Colon (tissue), 2 donors: ENCODE results near the gene MYH6.
"Not testable (repeated sequence)": the region's sequence is repeated elsewhere in the genome, so short reads cannot be mapped to it uniquely, and the experiment has no call there.

Source experiments
- FAIRE-seq: peaks from 2 replicates; lab custom pipeline; 2012; peaks lifted over from hg19 to GRCh38; lab: Jason Lieb, UNC
- donor health status: control.
- donor health status: control.

Gene MYH6

GRCh38 chr14:23392613-23393012 lies 15.5 kb downstream of the MYH6 start:
- FAIRE-seq, result no peak

- FAIRE-seq, result not testable (repeated sequence)
Measured at GRCh38 chr14:23389871-23390270, 18.2 kb downstream of the MYH6 start.

- no peak for FAIRE-seq
Measured at GRCh38 chr14:23389396-23389795, 18.7 kb downstream of the MYH6 start.

DNA sequence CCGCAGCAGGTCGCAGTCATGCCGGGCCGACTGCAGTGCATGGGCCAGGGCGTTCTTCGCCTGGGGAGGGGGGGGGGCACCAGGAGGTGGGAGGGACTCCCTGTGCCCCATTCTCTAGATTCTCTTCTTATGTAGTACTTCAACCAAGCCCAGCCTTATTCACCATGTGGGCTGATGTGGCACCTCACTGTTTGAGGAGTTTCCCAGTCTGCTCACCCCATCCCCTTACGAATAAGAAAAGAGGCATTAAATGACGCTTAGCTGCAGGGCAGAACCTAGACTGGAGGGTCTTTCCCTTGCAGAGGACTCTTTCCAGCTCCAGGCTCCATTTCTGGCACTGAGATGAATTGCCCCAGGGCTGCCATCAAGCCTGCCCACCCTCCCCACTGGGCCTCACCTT lies 19.1 kb downstream of the MYH6 start:
- no peak for FAIRE-seq

- no peak for FAIRE-seq
Measured at GRCh38 chr14:23387916-23388882, 19.9 kb downstream of the MYH6 start.

DNA sequence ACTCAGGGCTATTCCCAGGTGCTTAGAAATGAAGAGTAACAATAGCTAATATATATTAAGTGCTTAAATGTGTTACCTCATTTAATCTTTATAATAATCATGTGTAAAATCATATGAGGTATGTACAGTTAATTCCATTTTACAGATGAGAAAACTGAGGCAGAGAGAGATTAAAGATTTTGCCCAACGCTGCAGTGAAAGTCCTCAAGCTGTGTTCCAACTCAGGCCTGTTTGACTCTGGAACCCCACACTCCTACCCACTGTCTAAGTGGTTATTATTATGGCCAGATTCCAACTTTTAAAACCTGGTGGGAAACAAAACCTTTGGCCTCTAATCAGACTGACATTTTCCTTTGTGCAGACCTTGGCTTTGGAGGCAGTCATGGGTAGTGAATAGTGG lies 21.1 kb downstream of the MYH6 start:
- FAIRE-seq, result no peak

DNA sequence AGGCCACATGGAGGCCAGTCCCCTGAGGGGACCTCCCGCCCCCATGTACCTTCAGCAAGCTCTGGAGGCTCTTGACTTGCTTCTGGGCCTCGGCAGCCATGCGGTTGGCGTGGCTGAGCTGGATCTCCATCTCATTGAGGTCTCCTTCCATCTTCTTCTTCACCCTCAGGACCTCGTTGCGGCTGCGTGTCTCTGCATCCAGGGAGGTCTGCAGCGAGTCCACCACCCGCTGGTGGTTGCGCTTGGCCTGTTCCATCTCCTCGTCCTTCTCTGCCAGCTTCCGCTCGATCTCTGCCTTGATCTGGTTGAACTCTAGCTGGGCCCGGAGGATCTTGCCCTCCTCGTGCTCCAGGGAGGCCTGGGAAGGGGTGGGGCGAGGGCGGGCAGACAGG lies 21.8 kb downstream of the MYH6 start:
- FAIRE-seq, result not testable (repeated sequence)

GRCh38 chr14:23385642-23386265 lies 22.3 kb downstream of the MYH6 start:
- FAIRE-seq, result no peak

- FAIRE-seq, result no peak
Measured at GRCh38 chr14:23385244-23385641, 22.8 kb downstream of the MYH6 start.

GRCh38 chr14:23384364-23385080 lies 23.6 kb downstream of the MYH6 start:
- FAIRE-seq, result no peak

DNA sequence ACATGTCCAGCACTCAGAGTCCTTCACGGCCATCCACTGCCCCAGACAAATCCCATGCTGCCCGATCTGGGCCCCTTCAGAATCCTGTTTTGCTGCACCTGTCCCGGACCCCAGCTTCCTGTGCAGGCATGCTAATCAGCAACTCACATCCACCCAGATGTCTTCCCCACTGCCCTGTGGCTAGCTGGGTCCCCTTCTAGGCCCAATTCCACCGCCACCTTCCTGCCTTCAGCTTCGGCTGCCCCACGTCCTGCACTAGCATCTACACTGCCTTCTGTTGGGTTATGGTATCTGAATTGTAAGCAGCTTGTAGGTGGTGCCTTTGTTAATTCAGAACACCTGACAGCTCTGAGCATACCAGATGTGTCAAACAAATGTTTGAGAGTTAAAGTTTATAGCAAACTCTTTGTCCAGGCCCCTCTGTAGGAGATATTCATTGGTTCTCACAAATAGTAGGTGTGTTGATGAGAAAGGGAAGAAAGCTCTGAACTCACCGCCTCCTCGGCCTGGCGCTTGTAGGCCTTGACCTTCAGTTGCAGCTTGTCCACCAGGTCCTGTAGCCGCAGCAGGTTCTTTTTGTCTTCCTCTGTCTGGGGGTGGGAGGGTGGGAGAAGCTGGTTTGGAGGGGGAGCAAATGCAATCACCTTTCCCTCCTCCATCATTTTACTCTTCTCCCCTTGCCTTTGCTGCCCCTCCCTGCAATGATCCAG lies 25.2 kb downstream of the MYH6 start:
- no peak for FAIRE-seq

GRCh38 chr14:23382276-23382675 lies 25.8 kb downstream of the MYH6 start:
- no peak for FAIRE-seq

DNA sequence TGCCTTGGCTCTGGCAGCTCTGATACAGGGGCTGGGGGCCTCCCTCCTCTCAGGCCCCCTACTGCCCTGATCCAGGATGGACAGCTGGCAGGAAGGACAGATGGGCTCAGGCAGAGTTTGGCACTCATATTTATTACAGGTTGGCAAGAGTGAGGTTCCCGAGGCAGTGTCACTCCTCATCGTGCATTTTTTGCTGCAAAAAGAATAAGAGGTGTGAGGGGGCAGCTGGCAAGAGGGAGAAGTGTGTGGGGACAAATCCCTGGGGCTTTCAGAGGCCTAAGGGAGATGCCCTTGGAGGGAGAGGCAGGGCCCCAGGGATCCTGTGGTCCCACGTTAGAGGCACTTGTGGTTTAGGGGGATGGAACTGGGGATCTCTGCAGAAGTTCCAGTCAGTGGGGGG lies 26.2 kb downstream of the MYH6 start:
- no peak for FAIRE-seq

DNA sequence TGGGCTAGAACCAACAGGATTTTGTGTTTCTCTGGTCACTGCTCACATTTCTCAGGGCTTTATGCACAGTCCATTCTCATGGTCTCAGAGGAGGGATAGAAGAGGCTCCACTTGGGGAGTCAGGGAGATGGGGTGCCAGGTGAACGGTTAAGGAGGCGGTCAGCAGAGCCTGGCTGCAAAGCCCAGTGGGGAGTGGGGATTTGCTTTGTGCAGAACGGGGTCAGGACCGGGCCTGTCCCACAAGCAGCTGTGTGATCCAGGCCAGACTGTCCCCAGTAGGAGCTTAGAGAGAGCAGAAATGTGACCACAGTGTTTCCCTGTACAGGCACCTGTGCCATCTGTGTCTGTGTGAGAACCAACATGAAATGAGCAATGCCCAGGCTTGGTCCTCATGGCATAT lies 27.1 kb downstream of the MYH6 start:
- no peak for FAIRE-seq

DNA sequence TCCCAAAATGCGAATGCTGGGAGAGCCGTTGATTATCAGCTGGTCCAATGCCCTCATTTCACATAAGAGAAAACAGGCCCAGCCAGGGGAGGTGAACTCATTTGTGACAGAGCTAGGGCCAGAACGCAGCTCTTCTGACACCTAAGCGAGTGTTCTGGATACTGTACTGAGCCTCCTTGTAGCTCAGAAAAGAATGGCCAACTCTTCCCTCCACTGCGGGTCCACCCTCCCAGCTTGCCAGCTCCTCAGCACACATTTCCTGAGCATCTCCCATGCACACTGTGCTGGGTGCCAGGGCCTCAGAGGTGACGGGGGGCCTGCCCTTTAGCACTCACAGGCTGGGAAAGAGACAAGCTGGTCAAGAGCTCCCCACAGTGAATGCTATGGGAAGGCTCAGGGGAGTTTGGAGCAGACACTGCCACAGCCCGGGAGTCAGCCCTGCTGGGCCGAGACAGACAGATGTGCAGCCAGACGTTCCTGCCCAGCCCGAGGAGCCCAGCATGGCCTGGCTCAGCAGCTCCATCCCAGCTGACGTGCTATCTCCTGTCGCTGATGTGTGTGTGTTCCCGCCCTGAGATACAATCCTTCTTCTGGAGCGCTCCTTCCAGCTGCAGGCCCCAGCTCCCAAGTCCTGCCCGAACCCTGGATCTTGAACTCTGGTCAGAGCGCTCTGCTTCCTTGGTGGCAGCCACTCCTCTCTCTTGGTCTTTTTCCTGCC lies 27.7 kb downstream of the MYH6 start:
- FAIRE-seq, result no peak

- no peak for FAIRE-seq
Measured at GRCh38 chr14:23379366-23380196, 28.5 kb downstream of the MYH6 start.

DNA sequence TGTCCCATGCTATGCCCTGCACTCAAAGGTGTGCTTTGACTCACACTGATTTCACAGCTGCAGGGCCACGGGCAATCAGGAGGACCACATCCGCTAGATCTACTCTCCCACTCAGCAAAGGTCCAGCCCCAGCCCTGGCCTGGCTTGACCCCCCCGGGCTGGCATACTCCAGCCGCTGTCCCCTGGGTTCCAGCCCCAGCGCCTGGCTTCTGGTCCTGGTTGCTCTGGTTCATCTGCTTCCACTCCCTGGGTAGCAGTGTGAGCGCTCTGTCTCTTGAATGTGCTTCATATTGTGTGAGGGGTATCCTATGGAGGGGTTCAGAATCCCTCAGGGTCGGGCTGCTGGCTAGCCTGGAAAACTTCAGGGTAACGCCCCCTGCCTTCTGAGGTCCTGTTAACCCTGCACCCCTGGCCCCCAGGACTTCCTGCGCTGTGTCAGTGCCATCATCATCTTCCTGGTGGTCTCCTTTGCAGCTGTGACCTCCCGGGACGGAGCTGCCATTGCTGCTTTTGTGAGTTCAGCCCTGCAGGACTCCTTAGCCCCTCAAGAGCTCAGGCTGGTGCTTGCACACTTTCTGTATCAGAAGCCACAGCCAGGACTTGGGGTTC lies 29.4 kb downstream of the MYH6 start:
- FAIRE-seq, result no peak

GRCh38 chr14:23377573-23378563 lies 30.2 kb downstream of the MYH6 start:
- no peak for FAIRE-seq

DNA sequence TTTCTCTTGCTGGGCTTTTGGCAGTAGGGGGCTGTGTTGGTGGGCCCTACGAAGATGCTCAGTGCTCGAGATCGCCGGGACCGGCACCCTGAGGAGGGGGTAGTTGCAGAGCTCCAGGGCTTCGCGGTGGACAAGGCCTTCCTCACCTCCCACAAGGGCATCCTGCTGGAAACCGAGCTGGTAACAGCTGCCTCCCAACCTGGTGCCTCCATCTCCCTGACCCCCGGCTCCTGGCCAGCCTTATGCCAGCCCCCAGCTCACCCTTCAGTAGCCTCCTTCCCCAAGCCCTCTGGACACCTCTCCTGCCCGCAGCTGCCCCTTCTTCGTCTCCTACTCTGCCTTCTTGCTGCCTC lies 30.9 kb downstream of the MYH6 start:
- FAIRE-seq, result no peak
